ENCODE data around the gene DKK3. TPM values are rescaled to one million over a fixed set of nuclear protein-coding genes. Genes with fewer than 3 reads are reported as not detected.

Gene DKK3
- total RNA-seq, 1 donor from 2014 or later = 8.4 TPM

- H3K36me3 Mint-ChIP-seq (ENCODE audit: low read depth, unreplicated experiment) = no peaks in the 10 kb centered on the region
- TF ChIP-seq, protein P1, sequence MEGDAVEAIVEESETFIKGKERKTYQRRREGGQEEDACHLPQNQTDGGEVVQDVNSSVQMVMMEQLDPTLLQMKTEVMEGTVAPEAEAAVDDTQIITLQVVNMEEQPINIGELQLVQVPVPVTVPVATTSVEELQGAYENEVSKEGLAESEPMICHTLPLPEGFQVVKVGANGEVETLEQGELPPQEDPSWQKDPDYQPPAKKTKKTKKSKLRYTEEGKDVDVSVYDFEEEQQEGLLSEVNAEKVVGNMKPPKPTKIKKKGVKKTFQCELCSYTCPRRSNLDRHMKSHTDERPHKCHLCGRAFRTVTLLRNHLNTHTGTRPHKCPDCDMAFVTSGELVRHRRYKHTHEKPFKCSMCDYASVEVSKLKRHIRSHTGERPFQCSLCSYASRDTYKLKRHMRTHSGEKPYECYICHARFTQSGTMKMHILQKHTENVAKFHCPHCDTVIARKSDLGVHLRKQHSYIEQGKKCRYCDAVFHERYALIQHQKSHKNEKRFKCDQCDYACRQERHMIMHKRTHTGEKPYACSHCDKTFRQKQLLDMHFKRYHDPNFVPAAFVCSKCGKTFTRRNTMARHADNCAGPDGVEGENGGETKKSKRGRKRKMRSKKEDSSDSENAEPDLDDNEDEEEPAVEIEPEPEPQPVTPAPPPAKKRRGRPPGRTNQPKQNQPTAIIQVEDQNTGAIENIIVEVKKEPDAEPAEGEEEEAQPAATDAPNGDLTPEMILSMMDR (IDR thresholded peaks at IDR 0.05; ENCODE audit: unreplicated experiment) = no peak
- no peak overlapping the region for H3K4me3 Mint-ChIP-seq (ENCODE audit: unreplicated experiment)
- no peaks in the 10 kb centered on the region for H3K4me1 Mint-ChIP-seq (ENCODE audit: unreplicated experiment)
- DNase-seq (ENCODE audit: low spot score) = no peak
- no peaks in the 10 kb centered on the region for H3K9me3 Mint-ChIP-seq (ENCODE audit: unreplicated experiment)
- peaks cover 2% of the 10 kb centered on the region for H3K27me3 Mint-ChIP-seq (ENCODE audit: unreplicated experiment)
- H3K27ac Mint-ChIP-seq (ENCODE audit: unreplicated experiment) = no peak overlapping the region
Measured at GRCh38 chr11:12052676-12053605, 44.5 kb upstream of the DKK3 start.

DNA sequence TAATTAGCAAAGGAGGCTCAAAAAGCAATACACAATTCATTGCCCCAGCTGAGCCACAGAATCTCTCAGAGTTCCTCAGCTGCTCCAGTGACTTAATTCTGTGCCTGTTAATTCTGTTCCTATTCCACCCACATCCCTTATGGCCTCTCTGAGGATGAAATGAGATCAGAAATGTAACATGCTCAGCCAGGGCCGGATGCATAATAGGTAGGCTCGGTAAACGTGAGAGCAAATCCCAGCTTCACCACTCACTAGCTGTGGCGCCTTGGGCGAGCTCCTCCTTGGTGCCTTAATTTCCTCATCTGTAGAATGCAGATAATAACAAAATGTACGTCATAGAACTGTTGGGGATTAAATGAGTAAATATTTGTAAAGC is 42.8 kb upstream of the DKK3 start:
- H3K4me3 Mint-ChIP-seq (ENCODE audit: unreplicated experiment) = no peak overlapping the region
- no peaks in the 10 kb centered on the region for H3K4me1 Mint-ChIP-seq (ENCODE audit: unreplicated experiment)

GRCh38 chr11:12050470-12051286 is 42.3 kb upstream of the DKK3 start:
- Mint-ChIP-seq H3K27me3 (ENCODE audit: unreplicated experiment) (peaks cover 2% of the 10 kb centered on the region), H3K4me3 (ENCODE audit: unreplicated experiment) (no peak overlapping the region), H3K9me3 (ENCODE audit: unreplicated experiment) (no peaks in the 10 kb centered on the region), H3K27ac (ENCODE audit: unreplicated experiment) (no peak overlapping the region), H3K4me1 (ENCODE audit: unreplicated experiment) (no peaks in the 10 kb centered on the region), H3K36me3 (ENCODE audit: low read depth, unreplicated experiment) (no peaks in the 10 kb centered on the region)
- TF ChIP-seq, protein P1 (IDR thresholded peaks at IDR 0.05; ENCODE audit: unreplicated experiment) = no peak
- DNase-seq (ENCODE audit: low spot score) = no peak

More for the DNA sequence above, 42.8 kb upstream of the DKK3 start:
- DNase-seq (ENCODE audit: low spot score) = no peak
- Mint-ChIP-seq H3K27me3 (ENCODE audit: unreplicated experiment) (peaks cover 2% of the 10 kb centered on the region), H3K36me3 (ENCODE audit: low read depth, unreplicated experiment) (no peaks in the 10 kb centered on the region), H3K27ac (ENCODE audit: unreplicated experiment) (no peak overlapping the region), H3K9me3 (ENCODE audit: unreplicated experiment) (no peaks in the 10 kb centered on the region)
- TF ChIP-seq, protein P1 (IDR thresholded peaks at IDR 0.05; ENCODE audit: unreplicated experiment) = no peak

DNA sequence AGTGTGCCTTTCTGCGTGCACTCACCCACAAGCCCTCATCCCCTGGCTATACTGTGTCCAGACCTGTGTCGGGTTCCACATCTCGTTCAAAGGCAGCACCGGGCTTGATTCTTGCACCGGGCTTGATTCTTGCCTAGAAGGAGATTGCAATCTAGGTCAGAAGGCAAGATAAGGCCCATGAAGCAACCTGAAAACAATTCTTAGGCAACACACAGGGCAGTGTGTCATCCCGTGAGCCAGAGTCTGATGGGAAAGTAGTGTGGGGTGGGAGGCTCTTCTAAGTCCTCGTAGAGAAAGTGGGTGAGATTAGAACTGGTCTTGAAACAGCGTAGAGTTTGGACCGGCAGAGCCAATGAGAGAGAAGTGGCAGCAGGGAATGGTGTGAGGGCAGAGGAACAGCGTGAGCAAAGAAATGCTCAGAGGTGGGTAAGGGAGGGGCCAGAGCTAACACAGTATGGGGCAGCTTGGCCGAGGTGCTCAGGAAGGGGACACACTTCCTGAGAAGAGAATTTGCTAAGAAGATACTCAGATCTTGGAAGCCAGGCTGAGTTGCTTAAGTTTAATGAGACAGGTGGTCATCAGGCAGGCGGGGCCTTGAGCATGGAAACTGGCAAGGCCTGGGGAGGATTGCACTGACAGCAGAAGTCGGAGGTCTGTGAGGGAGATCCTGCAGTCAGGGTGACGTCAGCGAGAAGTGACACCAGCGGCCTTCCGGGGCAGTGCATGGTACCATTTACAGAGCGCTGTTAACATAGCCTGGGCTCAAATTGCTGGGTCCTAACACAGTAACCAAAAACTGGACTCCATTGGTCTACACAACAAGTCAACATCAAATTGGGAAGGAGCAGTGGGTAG is 40.7 kb upstream of the DKK3 start:
- Mint-ChIP-seq H3K4me3 (ENCODE audit: unreplicated experiment) (no peak overlapping the region), H3K36me3 (ENCODE audit: low read depth, unreplicated experiment) (no peaks in the 10 kb centered on the region), H3K27ac (ENCODE audit: unreplicated experiment) (no peak overlapping the region), H3K9me3 (ENCODE audit: unreplicated experiment) (no peaks in the 10 kb centered on the region), H3K4me1 (ENCODE audit: unreplicated experiment) (no peaks in the 10 kb centered on the region), H3K27me3 (ENCODE audit: unreplicated experiment) (peaks cover 2% of the 10 kb centered on the region)
- no peak for DNase-seq (ENCODE audit: low spot score)
- TF ChIP-seq, protein P1 (IDR thresholded peaks at IDR 0.05; ENCODE audit: unreplicated experiment) = no peak

Data from endothelial cell (in vitro differentiated cells).